ENCODE results near the gene LAMA3. TPM values are rescaled to one million over a fixed set of nuclear protein-coding genes. Genes with fewer than 3 reads are reported as not detected.

Gene LAMA3
- total RNA-seq, 1 experiment from 2014 or later = 8.1 TPM

GRCh38 chr18:23912356-23912755 is 223.1 kb downstream of the LAMA3 start:
- H3K4me1 ChIP-seq (ENCODE audit: control insufficient read depth, insufficient read depth, low read length) = no peaks in the 10 kb centered on the region
- in situ Hi-C loops (cut with HindIII; ENCODE audit: low pct_unique_long_range_greater_than_20kb, low sequenced_read_pairs) = no loop called here
- no peaks in the 10 kb centered on the region for H3K27me3 ChIP-seq (ENCODE audit: control insufficient read depth, insufficient read depth, low read length)
- no peak overlapping the region for H3K4me3 ChIP-seq (ENCODE audit: low read depth in 2 of 2, low read length in 2 of 2)
- CTCF ChIA-PET = interaction anchor here (0.5 kb wide), 1 partner anchor 733 kb away, joined by 3 read pairs; no protein-coding TSS in a partner anchor
- no peak overlapping the region for H3K27ac ChIP-seq (ENCODE audit: low read length)
- POLR2A ChIA-PET = no interaction called here
- no TSS peak for BruUV-seq (replicated peaks)
- intact Hi-C loops (cut with micrococcal nuclease; ENCODE audit: unreplicated experiment) = no loop called here
- no peaks in the 10 kb centered on the region for H3K36me3 ChIP-seq (ENCODE audit: control insufficient read depth, insufficient read depth, low read length)
- TF ChIP-seq CTCF (IDR thresholded peaks at IDR 0.05) (no peak), POLR2AphosphoS5 (IDR thresholded peaks at IDR 0.05; ENCODE audit: low read depth, low read length) (no peak), TCF7L2 (IDR thresholded peaks at IDR 0.05; ENCODE audit: low read depth, low read length) (no peak), SIN3A (IDR thresholded peaks at IDR 0.05; ENCODE audit: borderline replicate concordance, insufficient read depth, low read depth, low read length) (no peak), REST (IDR thresholded peaks at IDR 0.05; ENCODE audit: insufficient read depth in 1 of 2, low read depth in 2 of 2, low read length in 1 of 2) (no peak)
- DNase-seq (ENCODE audit: low read depth, low spot score) (no peak), ATAC-seq (no peak)
- H3K9me3 ChIP-seq (ENCODE audit: control insufficient read depth, insufficient read depth, low read depth, low read length) = no peaks in the 10 kb centered on the region

GRCh38 chr18:23916338-23916737 is 227.1 kb downstream of the LAMA3 start:
- Histone ChIP-seq H3K36me3 (ENCODE audit: control insufficient read depth, insufficient read depth, low read length) (no peaks in the 10 kb centered on the region), H3K4me1 (ENCODE audit: control insufficient read depth, insufficient read depth, low read length) (no peaks in the 10 kb centered on the region), H3K27ac (ENCODE audit: low read length) (no peak overlapping the region), H3K27me3 (ENCODE audit: control insufficient read depth, insufficient read depth, low read length) (peaks cover 5% of the 10 kb centered on the region; the same call in 1 of the 2 replicates), H3K9me3 (ENCODE audit: control insufficient read depth, insufficient read depth, low read depth, low read length) (no peaks in the 10 kb centered on the region), H3K4me3 (ENCODE audit: low read depth in 2 of 2, low read length in 2 of 2) (no peak overlapping the region)
- no TSS peak for BruUV-seq (replicated peaks)
- no peak for TF ChIP-seq CTCF (IDR thresholded peaks at IDR 0.05)
- TF ChIP-seq POLR2AphosphoS5 (IDR thresholded peaks at IDR 0.05; ENCODE audit: low read depth, low read length) = no peak
- TF ChIP-seq SIN3A (IDR thresholded peaks at IDR 0.05; ENCODE audit: borderline replicate concordance, insufficient read depth, low read depth, low read length) = no peak
- TF ChIP-seq REST (IDR thresholded peaks at IDR 0.05; ENCODE audit: insufficient read depth in 1 of 2, low read depth in 2 of 2, low read length in 1 of 2) = no peak
- no peak for TF ChIP-seq TCF7L2 (IDR thresholded peaks at IDR 0.05; ENCODE audit: low read depth, low read length)
- intact Hi-C loops (cut with micrococcal nuclease; ENCODE audit: unreplicated experiment) = loop anchor here (5.0 kb wide), 1 partner anchor 94 kb away; no protein-coding TSS in a partner anchor
- DNase-seq (ENCODE audit: low read depth, low spot score) (no peak), ATAC-seq (no peak)
- POLR2A ChIA-PET = no interaction called here
- in situ Hi-C loops (cut with HindIII; ENCODE audit: low pct_unique_long_range_greater_than_20kb, low sequenced_read_pairs) = no loop called here
- CTCF ChIA-PET = no interaction called here

Measured in Panc1 (cell line).